ENCODE measurements around the gene SWSAP1. TPM values are rescaled to one million over a fixed set of nuclear protein-coding genes. Genes with fewer than 3 reads are reported as not detected.

The SWSAP1 gene
- total and polyA plus RNA-seq, 9 of the 15 experiments (the other 6 are each of a cell fraction or from before 2014, with no cell fraction given): 0.18 to 2.8 (median 1.7) TPM

GRCh38 chr19:11346104-11346940 lies 28.1 kb upstream of the SWSAP1 start, which contains the start of the genes CCDC159 and TMEM205 (continued):
- TF ChIP-seq ARID3A (IDR thresholded peaks at IDR 0.05; ENCODE audit: borderline replicate concordance, low read depth, low read length) (peak; percentile 78; the same call in 1 of the 2 replicates), POLR2B (IDR thresholded peaks at IDR 0.05; ENCODE audit: low read depth, partially characterized antibody) (peak; percentile 20), HSF4 (CRISPR knock-in tag; IDR thresholded peaks at IDR 0.05; ENCODE audit: borderline replicate concordance) (no peak), ZNF384 (IDR thresholded peaks at IDR 0.05; ENCODE audit: low read depth, low read length) (no peak), GTF2B (IDR thresholded peaks at IDR 0.05; ENCODE audit: extremely low read depth, insufficient read length) (no peak), SRSF9 (IDR thresholded peaks at IDR 0.05; ENCODE audit: borderline replicate concordance, low read depth, low read length) (no peak), ZNF41 (CRISPR knock-in tag; conservative IDR thresholded peaks at IDR 0.05) (no peak), KDM5B (IDR thresholded peaks at IDR 0.05; ENCODE audit: insufficient replicate concordance, low read depth, low read length) (peak; percentile 25), ZNF140 (CRISPR knock-in tag; IDR thresholded peaks at IDR 0.05) (no peak), POLR2AphosphoS5 (IDR thresholded peaks at IDR 0.05; ENCODE audit: control insufficient read depth, insufficient read depth, low read depth, low read length) (no peak), E2F4 (CRISPR knock-in tag; IDR thresholded peaks at IDR 0.05; ENCODE audit: low read depth) (no peak), HEY1 (CRISPR knock-in tag; IDR thresholded peaks at IDR 0.05; ENCODE audit: borderline replicate concordance) (no peak), ZBTB17 (CRISPR knock-in tag; IDR thresholded peaks at IDR 0.05) (no peak), ID3 (CRISPR knock-in tag; IDR thresholded peaks at IDR 0.05) (no peak), ID3 (tag; IDR thresholded peaks at IDR 0.05) (no peak), TGIF2 (CRISPR knock-in tag; IDR thresholded peaks at IDR 0.05) (no peak), DDX20 (tag; IDR thresholded peaks at IDR 0.05; ENCODE audit: low read depth) (no peak), DNMT1 (IDR thresholded peaks at IDR 0.05) (no peak), GABPA (tag; conservative IDR thresholded peaks at IDR 0.05; ENCODE audit: low read depth) (no peak), THAP12 (CRISPR knock-in tag; IDR thresholded peaks at IDR 0.05) (0 out of 2 replicates have a peak, but pooled peaks have one; percentile 31)
